Liver (tissue), 3 donors: ENCODE measurements around the gene ENTHD1.

Experiments
- ATF3 ChIP-seq: IDR thresholded peaks from 2 replicates; pipeline ENCODE4 v1.6.1; 2016; ENCODE audit warnings: antibody characterized with exemption
- CTCF ChIP-seq: fragments of 150-350 bp; IDR thresholded peaks from 2 replicates; pipeline ENCODE4 v1.5.1; 2017; ENCODE audit warnings: improper control_type of control experiment, low read depth, low read length; ENCODE audit not compliant: missing input control
- FOXA1 ChIP-seq: IDR thresholded peaks from 2 replicates; pipeline ENCODE4 v1.6.1; 2016; ENCODE audit warnings: antibody characterized with exemption
- JUND ChIP-seq, 2 donors: IDR thresholded peaks; 2 replicates each; pipeline ENCODE4 v1.6.1; 2016; ENCODE audit warnings: antibody characterized with exemption in 2 of 2
- RAD21 ChIP-seq, 2 donors: IDR thresholded peaks; 2 replicates each; pipeline ENCODE4 v1.6.1; 2016; ENCODE audit warnings: antibody characterized with exemption in 2 of 2, mild to moderate bottlenecking in 2 of 2
- REST ChIP-seq: IDR thresholded peaks from 2 replicates; pipeline ENCODE4 v1.6.1; 2016; ENCODE audit warnings: antibody characterized with exemption, mild to moderate bottlenecking
- SP1 ChIP-seq: IDR thresholded peaks from 2 replicates; pipeline ENCODE4 v1.6.1; 2018; ENCODE audit warnings: antibody characterized with exemption, mild to moderate bottlenecking
- ZBTB33 ChIP-seq: IDR thresholded peaks from 2 replicates; pipeline ENCODE4 v1.6.1; 2016; ENCODE audit warnings: antibody characterized with exemption
- donor health status: healthy.
- donor health status: healthy.

DNA sequence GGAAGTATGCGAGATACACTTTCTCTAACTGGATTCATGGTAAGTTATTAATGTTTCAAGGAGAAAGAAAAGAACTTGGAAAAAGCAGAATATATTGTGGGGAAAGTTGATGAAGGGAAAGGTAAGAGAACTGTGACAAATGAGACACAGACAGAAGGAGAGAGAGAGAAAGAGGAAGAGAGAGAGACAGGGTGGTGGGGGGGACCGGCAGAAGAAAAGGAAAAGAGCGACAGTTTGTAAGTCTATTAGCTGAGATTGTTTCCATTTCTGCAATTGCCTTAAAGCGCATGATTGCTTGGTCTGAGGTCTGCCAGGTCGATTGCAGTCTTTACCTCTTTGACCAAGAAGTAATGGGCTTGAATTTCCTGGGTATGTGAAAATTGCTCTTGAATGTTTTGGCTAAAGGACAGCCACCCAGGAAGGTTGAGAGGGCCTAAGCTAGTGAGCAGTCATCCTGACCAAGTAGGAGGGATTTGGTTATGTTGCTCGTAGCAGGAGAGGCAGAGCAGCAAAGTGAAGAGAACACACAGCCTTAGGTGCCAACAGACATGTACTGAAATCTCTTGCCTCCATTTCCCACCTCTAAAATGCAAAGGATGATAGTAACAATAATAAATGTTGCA lies 43.1 kb upstream of the ENTHD1 start:
- TF ChIP-seq CTCF: no peak
- TF ChIP-seq SP1: no peak
- TF ChIP-seq FOXA1: no peak
- no peak for TF ChIP-seq REST
- no peak for TF ChIP-seq ZBTB33
- no peak for TF ChIP-seq JUND (IDR thresholded peaks at IDR 0.05)
- no peak for TF ChIP-seq ATF3
- TF ChIP-seq RAD21 (IDR thresholded peaks at IDR 0.05): no peak
